ENCODE data around the gene KLF6.

Gene KLF6

GRCh38 chr10:3822541-3823330 lies 37.7 kb upstream of the KLF6 start:
- DNase-seq (ENCODE audit: low read depth) = no peak
- TF ChIP-seq CTCF (IDR thresholded peaks at IDR 0.05; ENCODE audit: insufficient read depth, low read depth, low read length, missing control alignments) = no peak
- H3K4me3 ChIP-seq (ENCODE audit: low read depth, low read length) = no peak overlapping the region

- no peak for DNase-seq (ENCODE audit: low read depth)
- no peak for TF ChIP-seq CTCF (IDR thresholded peaks at IDR 0.05; ENCODE audit: insufficient read depth, low read depth, low read length, missing control alignments)
- H3K4me3 ChIP-seq (ENCODE audit: low read depth, low read length) = no peak overlapping the region
Observed at GRCh38 chr10:3820255-3820654, 35.2 kb upstream of the KLF6 start.

- no peak for DNase-seq (ENCODE audit: low read depth)
- TF ChIP-seq CTCF (IDR thresholded peaks at IDR 0.05; ENCODE audit: insufficient read depth, low read depth, low read length, missing control alignments) = no peak
- H3K4me3 ChIP-seq (ENCODE audit: low read depth, low read length) = no peak overlapping the region
Observed at GRCh38 chr10:3816995-3817394, 32.0 kb upstream of the KLF6 start.

GRCh38 chr10:3814838-3815220 lies 29.8 kb upstream of the KLF6 start:
- DNase-seq (ENCODE audit: low read depth) = no peak
- TF ChIP-seq CTCF (IDR thresholded peaks at IDR 0.05; ENCODE audit: insufficient read depth, low read depth, low read length, missing control alignments) = no peak

GRCh38 chr10:3813986-3814837 lies 29.2 kb upstream of the KLF6 start:
- no peak for TF ChIP-seq CTCF (IDR thresholded peaks at IDR 0.05; ENCODE audit: insufficient read depth, low read depth, low read length, missing control alignments)
- no peak overlapping the region for H3K4me3 ChIP-seq (ENCODE audit: low read depth, low read length)
- DNase-seq (ENCODE audit: low read depth) = no peak

More at GRCh38 chr10:3814838-3815220, 29.8 kb upstream of the KLF6 start:
- no peak overlapping the region for H3K4me3 ChIP-seq (ENCODE audit: low read depth, low read length)

- DNase-seq (ENCODE audit: low read depth) = no peak
- H3K4me3 ChIP-seq (ENCODE audit: low read depth, low read length) = no peak overlapping the region
- TF ChIP-seq CTCF (IDR thresholded peaks at IDR 0.05; ENCODE audit: insufficient read depth, low read depth, low read length, missing control alignments) = no peak
Observed at GRCh38 chr10:3813267-3813666, 28.3 kb upstream of the KLF6 start.

All from GM12865 (cell line).